ENCODE data around the gene PRPF4.
"Not testable (repeated sequence)": the region's sequence is repeated elsewhere in the genome, so short reads cannot be mapped to it uniquely, and the experiment has no call there.

Gene PRPF4

GRCh38 chr9:113267911-113268566 lies 7.4 kb upstream of the PRPF4 start:
- DNase-seq (ENCODE audit: low spot score): peak; percentile 31

GRCh38 chr9:113269355-113269754 lies 6.1 kb upstream of the PRPF4 start:
- no peak for DNase-seq (ENCODE audit: low spot score)

- no peak for DNase-seq (ENCODE audit: low spot score)
Measured at GRCh38 chr9:113269871-113270270, 5.6 kb upstream of the PRPF4 start.

GRCh38 chr9:113274474-113275156 lies 843 bp upstream of the PRPF4 start:
- peak; percentile 87 for DNase-seq (ENCODE audit: low spot score)

- DNase-seq (ENCODE audit: low spot score): no peak
Measured at GRCh38 chr9:113278840-113279239, 3.4 kb downstream of the PRPF4 start.

- DNase-seq (ENCODE audit: low spot score): no peak
Measured at GRCh38 chr9:113281356-113281755, 5.9 kb downstream of the PRPF4 start.

- no peak for DNase-seq (ENCODE audit: low spot score)
Measured at GRCh38 chr9:113289091-113289490, 13.6 kb downstream of the PRPF4 start.

GRCh38 chr9:113290052-113290607 lies 14.7 kb downstream of the PRPF4 start:
- DNase-seq (ENCODE audit: low spot score): peak; percentile 28

- no peak for DNase-seq (ENCODE audit: low spot score)
Measured at GRCh38 chr9:113293285-113293878, 17.9 kb downstream of the PRPF4 start.

- DNase-seq (ENCODE audit: low spot score): not testable (repeated sequence)
Measured at GRCh38 chr9:113296247-113296646, 20.8 kb downstream of the PRPF4 start.

GRCh38 chr9:113296796-113297558 lies 21.5 kb downstream of the PRPF4 start:
- no peak for DNase-seq (ENCODE audit: low spot score)

GRCh38 chr9:113298311-113298710 lies 22.9 kb downstream of the PRPF4 start:
- no peak for DNase-seq (ENCODE audit: low spot score)

- no peak for DNase-seq (ENCODE audit: low spot score)
Measured at GRCh38 chr9:113298924-113299770, 23.7 kb downstream of the PRPF4 start.

GRCh38 chr9:113299800-113300292 lies 24.4 kb downstream of the PRPF4 start:
- peak; percentile 25 for DNase-seq (ENCODE audit: low spot score)

GRCh38 chr9:113301548-113301947 lies 26.1 kb downstream of the PRPF4 start:
- DNase-seq (ENCODE audit: low spot score): no peak

- no peak for DNase-seq (ENCODE audit: low spot score)
Measured at GRCh38 chr9:113302792-113303418, 27.4 kb downstream of the PRPF4 start, which contains the start of gene RNF183. RNF183 (minus strand) TSS chr9:113303376; CDS start chr9:113298184, 5,192 bp downstream.

GRCh38 chr9:113306566-113306965 lies 31.1 kb downstream of the PRPF4 start:
- DNase-seq (ENCODE audit: low spot score): no peak

GRCh38 chr9:113307396-113307975 lies 32.0 kb downstream of the PRPF4 start:
- no peak for DNase-seq (ENCODE audit: low spot score)

- DNase-seq (ENCODE audit: low spot score): peak; percentile 76
Measured at GRCh38 chr9:113309204-113309813, 33.9 kb downstream of the PRPF4 start.

- no peak for DNase-seq (ENCODE audit: low spot score)
Measured at GRCh38 chr9:113310538-113310937, 35.1 kb downstream of the PRPF4 start.
